Measurements from ENCODE around the gene OR6C1.
"Not testable (repeated sequence)": the region's sequence is repeated elsewhere in the genome, so short reads cannot be mapped to it uniquely, and the experiment has no call there.

Gene OR6C1

GRCh38 chr12:55314043-55314442 is at the start of gene OR6C1:
Gene OR6C1 (plus strand): TSS chr12:55314343. CDS start chr12:55320600, 6,257 bp downstream.
- DNase-seq = no peak

GRCh38 chr12:55280991-55281390 is 33.2 kb upstream of the OR6C1 start:
- no peak for DNase-seq

GRCh38 chr12:55289999-55290398 is 24.1 kb upstream of the OR6C1 start:
- no peak for DNase-seq

GRCh38 chr12:55296469-55296868 is 17.7 kb upstream of the OR6C1 start, which contains the start of gene OR6C6:
Gene OR6C6 (minus strand): TSS chr12:55296569. CDS start chr12:55295232, 1,337 bp downstream.
- DNase-seq = no peak

GRCh38 chr12:55320201-55320600 is 6.1 kb downstream of the OR6C1 start:
- no peak for DNase-seq

- not testable (repeated sequence) for DNase-seq
Observed at GRCh38 chr12:55325801-55326200, 11.7 kb downstream of the OR6C1 start.

GRCh38 chr12:55330446-55330845 is 16.3 kb downstream of the OR6C1 start, which contains the start of gene OR6C3:
Gene OR6C3 (plus strand): TSS chr12:55330746. CDS start chr12:55331701, 955 bp downstream.
- no peak for DNase-seq

GRCh38 chr12:55336002-55336401 is 21.9 kb downstream of the OR6C1 start:
- DNase-seq = no peak

- DNase-seq = not testable (repeated sequence)
Observed at GRCh38 chr12:55355338-55355737, 41.2 kb downstream of the OR6C1 start.

- DNase-seq = no peak
Observed at GRCh38 chr12:55362675-55363074, 48.5 kb downstream of the OR6C1 start, which contains the start of gene OR6C75. Gene OR6C75 (plus strand): TSS chr12:55362975. CDS start chr12:55365111, 2,136 bp downstream.

- DNase-seq = no peak
Observed at GRCh38 chr12:55365086-55365485, 50.9 kb downstream of the OR6C1 start.

Data from inflammatory macrophage treated with lipopolysaccharide for 1 hour (primary cell).